Stimulated activated memory B cell treated with anti-CD40 and anti-IgM and Interleukin-4, amounts not matched to agents 10 μg/mL and 1 μg/mL and 100 μg/mL, for 72 hours (primary cell): ENCODE data around the gene SLC23A3.
"Not testable (repeated sequence)": the region's sequence is repeated elsewhere in the genome, so short reads cannot be mapped to it uniquely, and the experiment has no call there.

Source experiments
- ATAC-seq: fragments of 150-1000 bp; cut with Tn5 transposase; 2 replicates; pipeline ENCODE4 v1.10.0; 2021
- H3K27ac Mint-ChIP-seq: one replicate; pipeline ENCODE4 v1.8.0; 2022; ENCODE audit warnings: mild to moderate bottlenecking, mixed read lengths
- H3K27me3 Mint-ChIP-seq: one replicate; pipeline ENCODE4 v1.8.0; 2022; ENCODE audit warnings: mixed read lengths
- H3K36me3 Mint-ChIP-seq: one replicate; pipeline ENCODE4 v1.8.0; 2022; ENCODE audit warnings: mixed read lengths
- H3K4me1 Mint-ChIP-seq: one replicate; pipeline ENCODE4 v1.8.0; 2022; ENCODE audit warnings: mixed read lengths
- H3K4me3 Mint-ChIP-seq: one replicate; pipeline ENCODE4 v1.8.0; 2022; ENCODE audit warnings: mild to moderate bottlenecking, moderate library complexity, mixed read lengths
- H3K9me3 Mint-ChIP-seq: one replicate; pipeline ENCODE4 v1.8.0; 2022; ENCODE audit warnings: mixed read lengths

The SLC23A3 gene

DNA sequence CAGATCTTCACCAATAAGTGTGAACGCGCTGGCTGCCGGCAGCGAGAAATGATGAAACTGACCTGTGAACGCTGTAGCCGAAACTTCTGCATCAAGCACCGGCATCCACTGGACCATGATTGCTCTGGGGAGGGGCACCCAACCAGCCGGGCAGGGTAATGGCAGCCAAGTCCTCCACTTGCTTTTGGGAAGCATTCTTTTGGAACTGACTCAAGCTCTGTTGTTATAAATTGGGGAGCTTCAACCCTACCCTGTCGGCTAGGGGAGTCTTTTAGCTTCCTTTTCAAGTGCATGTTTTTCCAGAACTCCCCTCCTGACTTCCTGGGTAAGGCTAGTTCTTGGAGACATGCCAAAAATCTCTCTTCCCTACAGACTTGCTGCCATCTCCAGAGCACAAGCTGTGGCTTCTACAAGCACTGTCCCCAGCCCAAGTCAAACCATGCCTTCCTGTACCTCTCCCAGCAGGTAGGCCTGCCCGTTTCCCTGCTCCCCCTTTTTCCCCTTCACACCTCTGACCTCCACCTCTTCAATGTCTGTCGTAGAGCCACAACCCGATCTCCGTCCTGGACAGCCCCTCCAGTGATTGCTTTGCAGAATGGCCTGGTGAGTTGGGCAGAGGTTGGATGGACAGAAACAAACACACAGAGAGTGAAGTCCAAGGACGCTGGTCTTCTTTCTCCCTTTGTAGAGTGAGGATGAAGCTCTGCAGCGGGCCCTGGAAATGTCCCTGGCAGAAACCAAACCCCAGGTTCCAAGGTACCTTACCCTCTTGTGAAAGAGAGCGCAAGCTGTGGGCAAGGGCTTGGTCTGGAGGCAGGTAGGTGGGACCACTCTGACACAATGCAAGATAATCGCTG is 38.3 kb upstream of the SLC23A3 start:
- H3K27ac Mint-ChIP-seq, result peak overlapping the region; percentile 41
- ATAC-seq, result no peak
- no peaks in the 10 kb centered on the region for H3K27me3 Mint-ChIP-seq
- H3K4me1 Mint-ChIP-seq, result peaks cover 14% of the 10 kb centered on the region
- no peaks in the 10 kb centered on the region for H3K9me3 Mint-ChIP-seq
- H3K36me3 Mint-ChIP-seq, result peaks cover 15% of the 10 kb centered on the region
- H3K4me3 Mint-ChIP-seq, result peak overlapping the region; percentile 55

DNA sequence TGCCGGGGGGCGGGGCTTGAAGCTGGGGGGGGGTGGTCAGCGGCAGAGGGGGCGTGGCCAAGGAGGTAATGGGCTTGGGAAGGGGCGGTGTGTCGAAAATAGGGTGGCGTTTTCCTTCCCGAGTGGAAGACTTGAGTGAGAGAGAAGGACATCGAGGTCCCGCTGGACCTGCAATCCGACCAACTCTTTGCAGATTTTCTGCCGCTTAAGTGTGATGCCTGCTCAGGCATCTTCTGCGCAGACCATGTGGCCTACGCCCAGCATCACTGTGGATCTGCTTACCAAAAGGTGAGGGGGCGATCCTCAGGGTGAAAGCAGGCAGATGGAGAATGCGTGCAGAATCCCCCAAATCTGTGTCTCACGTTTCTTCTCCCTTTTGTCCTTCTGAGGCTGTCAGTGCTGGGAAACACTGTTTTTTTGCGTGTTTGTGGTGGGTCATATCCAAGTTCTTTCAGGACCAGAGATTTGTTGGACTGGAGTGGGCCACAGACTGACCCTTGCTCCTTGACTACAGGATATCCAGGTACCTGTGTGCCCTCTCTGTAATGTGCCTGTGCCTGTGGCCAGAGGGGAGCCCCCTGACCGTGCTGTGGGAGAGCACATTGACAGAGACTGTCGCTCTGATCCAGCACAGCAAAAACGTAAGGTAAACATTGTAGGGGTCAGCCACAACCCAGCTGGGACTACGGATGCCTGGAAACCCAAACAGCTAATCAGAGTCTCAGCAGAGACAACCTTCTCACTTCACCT is 37.5 kb upstream of the SLC23A3 start:
- no peaks in the 10 kb centered on the region for H3K9me3 Mint-ChIP-seq
- peak overlapping the region; percentile 80 for H3K4me3 Mint-ChIP-seq
- peaks cover 14% of the 10 kb centered on the region for H3K4me1 Mint-ChIP-seq
- peak overlapping the region; percentile 81 for H3K27ac Mint-ChIP-seq
- peaks cover 13% of the 10 kb centered on the region for H3K36me3 Mint-ChIP-seq
- no peaks in the 10 kb centered on the region for H3K27me3 Mint-ChIP-seq
- ATAC-seq, result no peak

DNA sequence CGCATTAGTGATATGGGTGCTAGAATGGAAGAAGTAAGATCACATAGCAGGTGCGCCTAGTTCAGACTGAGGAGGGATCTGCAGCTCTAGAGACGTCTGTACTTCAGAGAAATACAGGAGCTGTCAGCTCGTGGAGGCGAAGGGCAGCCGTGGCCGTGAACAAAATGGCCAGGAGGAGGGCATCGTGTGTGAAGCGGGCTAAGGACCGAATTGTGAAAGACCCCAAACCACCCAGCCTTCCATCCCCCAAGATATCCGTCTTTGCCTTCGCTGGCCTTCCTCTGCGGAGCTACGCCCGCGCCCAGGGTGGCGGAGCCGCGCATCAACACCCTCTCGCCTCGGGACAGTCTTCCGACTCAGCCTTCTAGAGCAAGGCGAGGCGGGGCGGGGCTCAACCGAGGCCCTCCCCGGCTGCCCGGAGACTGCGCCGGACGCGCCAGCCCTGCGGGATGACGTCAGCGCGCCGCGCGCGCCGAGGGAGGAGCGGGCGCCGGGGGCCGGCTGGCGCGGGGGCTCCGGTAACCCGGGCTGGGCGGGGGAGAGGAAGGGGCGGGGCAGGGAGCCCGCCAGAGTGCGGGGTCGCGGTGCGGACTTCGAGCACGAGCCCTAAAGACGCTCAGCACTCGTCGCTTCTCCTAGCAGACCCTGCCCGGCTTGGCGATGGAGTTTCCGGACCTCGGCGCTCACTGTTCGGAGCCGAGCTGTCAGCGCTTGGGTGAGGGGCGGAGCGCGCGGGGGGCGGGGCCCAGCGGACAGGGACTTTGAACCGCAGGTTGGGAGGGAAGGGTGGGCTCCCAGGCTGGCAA is 36.7 kb upstream of the SLC23A3 start, which contains the start of gene ZFAND2B:
Gene ZFAND2B, plus strand, starts transcription at position 455 of the 806 bp plus-strand sequence. Its CDS starts 206 bp downstream, at position 661.
- Mint-ChIP-seq H3K9me3 (no peaks in the 10 kb centered on the region), H3K4me3 (peak within 1 kb of the TSS; percentile 80), H3K27ac (peak within 1 kb of the TSS; percentile 81), H3K4me1 (peaks cover 14% of the 10 kb centered on the region), H3K36me3 (peaks cover 13% of the 10 kb centered on the region), H3K27me3 (no peaks in the 10 kb centered on the region)
- ATAC-seq, result peak; percentile 99

DNA sequence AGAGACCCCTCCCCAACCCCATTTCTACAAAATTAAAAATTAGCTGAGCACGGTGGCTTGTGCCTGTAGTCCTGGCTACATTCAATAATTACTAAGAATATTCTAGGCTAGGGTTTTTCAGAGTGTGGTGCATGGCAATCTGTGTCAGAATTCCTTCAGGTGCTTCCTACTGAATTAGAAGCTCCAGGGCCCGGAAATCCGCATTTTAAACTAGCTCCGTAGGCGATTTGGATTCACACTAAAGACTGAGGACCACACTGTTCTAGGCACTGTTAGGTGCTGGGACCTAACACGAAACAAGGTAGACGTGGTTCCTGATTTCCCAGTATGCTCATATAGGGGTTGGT is 36.1 kb upstream of the SLC23A3 start:
- H3K4me3 Mint-ChIP-seq, result peak overlapping the region; percentile 80
- peaks cover 14% of the 10 kb centered on the region for H3K4me1 Mint-ChIP-seq
- H3K27me3 Mint-ChIP-seq, result no peaks in the 10 kb centered on the region
- peak overlapping the region; percentile 81 for H3K27ac Mint-ChIP-seq
- peaks cover 13% of the 10 kb centered on the region for H3K36me3 Mint-ChIP-seq
- no peaks in the 10 kb centered on the region for H3K9me3 Mint-ChIP-seq
- no peak for ATAC-seq

DNA sequence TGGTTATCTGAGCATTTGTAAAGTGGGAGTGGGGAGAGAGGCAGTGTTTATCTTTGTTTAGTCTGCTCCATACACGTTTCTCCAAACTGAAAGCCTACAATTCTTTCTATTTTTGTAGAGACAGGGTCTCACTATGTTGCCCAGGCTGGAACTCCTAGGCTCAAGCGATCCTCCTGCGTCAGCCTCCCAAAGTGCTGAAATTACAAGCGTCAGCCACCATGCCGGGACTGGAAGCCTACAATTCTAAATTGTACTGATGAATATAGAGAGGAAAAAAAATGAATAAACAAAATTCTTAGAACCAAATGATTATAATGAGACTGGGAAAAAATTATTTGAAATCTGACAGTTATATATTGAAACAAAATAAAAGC is 35.3 kb upstream of the SLC23A3 start:
- H3K27me3 Mint-ChIP-seq, result no peaks in the 10 kb centered on the region
- peak overlapping the region; percentile 81 for H3K27ac Mint-ChIP-seq
- no peak for ATAC-seq
- H3K36me3 Mint-ChIP-seq, result peaks cover 10% of the 10 kb centered on the region
- H3K9me3 Mint-ChIP-seq, result no peaks in the 10 kb centered on the region
- peaks cover 14% of the 10 kb centered on the region for H3K4me1 Mint-ChIP-seq
- H3K4me3 Mint-ChIP-seq, result peak overlapping the region; percentile 36

DNA sequence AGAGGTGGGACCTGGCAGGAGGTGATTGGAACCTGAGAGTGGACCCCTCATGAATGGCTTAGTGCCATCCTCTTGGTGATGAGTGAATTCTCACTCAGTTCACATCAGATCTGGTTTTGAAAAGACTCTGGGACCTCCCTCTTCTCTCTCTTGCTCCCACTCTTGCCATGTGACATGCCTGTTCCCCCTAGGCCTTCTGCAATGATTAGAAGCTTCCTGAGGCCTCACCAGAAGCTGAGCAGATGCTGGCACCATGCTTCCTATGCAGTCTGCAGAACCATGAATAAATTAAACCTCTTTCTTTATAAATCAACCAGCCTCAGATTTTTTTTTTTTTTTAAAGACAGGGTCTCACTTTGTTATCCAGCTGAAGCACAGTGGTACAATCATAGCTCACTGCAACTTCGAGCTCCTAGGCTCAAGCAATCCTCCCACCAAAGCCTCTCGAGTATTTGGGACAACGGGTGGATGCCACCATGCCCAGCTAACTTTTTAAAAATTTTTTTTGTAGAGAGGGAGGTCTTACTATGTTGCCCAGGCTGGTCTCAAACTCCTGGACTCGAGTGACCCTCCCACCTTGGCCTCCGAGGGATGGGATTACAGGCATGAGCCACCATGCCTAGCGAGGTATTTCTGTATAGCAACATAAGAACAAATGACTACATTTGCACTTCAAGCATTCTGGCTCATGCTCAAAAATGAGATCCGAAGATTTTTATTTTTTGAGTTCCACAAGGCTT is 34.8 kb upstream of the SLC23A3 start:
- Mint-ChIP-seq H3K27ac (no peak overlapping the region), H3K4me1 (peaks cover 14% of the 10 kb centered on the region), H3K4me3 (no peak overlapping the region), H3K27me3 (peaks cover 3% of the 10 kb centered on the region), H3K9me3 (no peaks in the 10 kb centered on the region), H3K36me3 (peaks cover 6% of the 10 kb centered on the region)
- ATAC-seq, result no peak

DNA sequence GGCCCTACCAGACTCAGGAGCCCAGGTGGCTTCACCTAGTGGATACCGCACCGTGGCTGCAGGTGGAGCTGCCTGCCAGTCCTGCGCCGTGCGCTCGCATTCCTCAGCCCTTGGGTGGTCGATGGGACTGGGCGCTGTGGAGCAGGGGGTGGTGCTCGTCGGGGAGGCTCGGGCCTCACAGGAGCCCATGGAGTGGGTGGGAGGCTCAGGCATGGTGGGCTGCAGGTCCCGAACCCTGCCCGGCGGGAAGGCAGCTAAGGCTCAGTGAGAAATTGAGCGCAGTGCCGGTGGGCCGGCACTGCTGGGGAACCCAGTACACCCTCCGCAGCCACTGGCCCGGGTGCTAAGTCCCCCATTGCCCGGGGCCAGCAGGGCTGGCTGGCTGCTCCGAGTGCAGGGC is 31.5 kb upstream of the SLC23A3 start:
- not testable (repeated sequence) for H3K9me3 Mint-ChIP-seq, ATAC-seq, H3K27ac Mint-ChIP-seq, H3K36me3 Mint-ChIP-seq, H3K4me3 Mint-ChIP-seq, H3K4me1 Mint-ChIP-seq
- peaks cover 13% of the 10 kb centered on the region for H3K27me3 Mint-ChIP-seq

DNA sequence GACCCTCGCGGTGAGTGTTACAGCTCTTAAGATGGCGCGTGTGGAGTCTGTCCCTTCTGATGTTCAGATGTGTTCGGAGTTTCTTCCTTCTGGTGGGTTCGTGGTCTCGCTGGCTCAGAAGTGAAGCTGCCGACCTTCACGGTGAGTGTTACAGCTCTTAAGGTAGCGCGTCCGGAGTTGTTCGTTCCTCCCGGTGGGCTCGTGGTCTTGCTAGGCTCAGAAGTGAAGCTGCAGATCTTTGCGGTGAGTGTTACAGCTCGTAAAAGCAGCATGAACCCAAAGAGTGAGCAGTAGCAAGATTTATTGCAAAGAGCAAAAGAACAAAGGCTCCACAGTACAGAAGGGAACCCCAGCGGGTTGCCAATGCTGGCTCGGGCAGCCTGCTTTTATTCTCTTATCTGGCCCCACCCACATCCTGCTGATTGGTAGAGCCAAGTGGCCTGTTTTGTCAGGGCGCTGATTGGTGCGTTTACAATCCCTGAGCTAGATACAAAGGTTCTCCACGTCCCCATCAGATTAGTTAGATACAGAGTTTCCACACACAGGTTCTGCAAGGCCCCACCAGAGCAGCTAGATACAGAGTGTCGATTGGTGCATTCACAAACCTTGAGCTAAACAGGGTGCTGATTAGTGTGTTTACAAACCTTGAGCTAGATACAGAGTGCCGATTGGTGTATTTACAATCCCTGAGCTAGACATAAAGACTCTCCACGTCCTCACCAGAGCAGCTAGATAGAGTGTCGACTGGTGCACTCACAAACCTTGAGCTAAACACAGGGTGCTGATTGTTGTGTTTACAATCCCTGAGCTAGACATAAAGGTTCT is 30.9 kb upstream of the SLC23A3 start:
- not testable (repeated sequence) for H3K36me3 Mint-ChIP-seq, ATAC-seq, H3K27ac Mint-ChIP-seq, H3K9me3 Mint-ChIP-seq, H3K4me3 Mint-ChIP-seq, H3K4me1 Mint-ChIP-seq
- peaks cover 13% of the 10 kb centered on the region for H3K27me3 Mint-ChIP-seq

DNA sequence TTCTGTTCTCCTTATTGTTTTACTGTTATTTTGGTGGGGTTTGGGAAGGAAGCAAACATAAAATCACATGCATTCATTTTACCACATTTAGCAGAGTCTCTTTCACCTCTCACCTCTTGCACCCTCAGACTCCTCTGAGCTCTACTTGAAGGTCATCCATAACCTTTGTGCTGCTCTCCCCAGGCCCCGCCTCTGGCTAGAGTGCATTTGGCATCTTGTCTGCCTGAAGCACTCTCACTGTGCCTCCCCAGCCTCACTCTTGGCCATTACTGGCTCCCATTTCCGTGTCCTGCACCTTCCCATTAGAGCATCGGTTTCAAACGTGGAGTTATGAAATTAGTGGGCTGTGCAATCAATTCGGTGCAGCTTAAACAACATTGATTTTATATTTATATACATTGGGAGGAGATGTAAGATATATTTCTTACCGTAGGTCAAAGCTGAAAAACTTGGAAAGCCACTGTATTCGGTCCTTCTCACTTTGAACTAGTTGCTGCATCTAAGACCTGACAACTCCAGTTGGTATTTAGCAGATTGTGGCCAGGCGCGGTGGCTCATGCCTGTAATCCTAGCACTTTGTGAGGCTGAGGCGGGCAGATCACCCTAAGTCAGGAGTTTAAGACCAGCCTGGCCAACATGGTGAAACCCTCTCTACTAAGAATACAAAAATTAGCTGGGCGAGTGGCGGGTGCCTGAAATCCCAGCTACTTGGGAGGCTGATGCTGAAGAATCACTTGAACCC is 29.8 kb upstream of the SLC23A3 start:
- H3K27ac Mint-ChIP-seq, result no peak overlapping the region
- H3K4me3 Mint-ChIP-seq, result no peak overlapping the region
- no peaks in the 10 kb centered on the region for H3K9me3 Mint-ChIP-seq
- H3K4me1 Mint-ChIP-seq, result no peaks in the 10 kb centered on the region
- H3K36me3 Mint-ChIP-seq, result no peaks in the 10 kb centered on the region
- peaks cover 13% of the 10 kb centered on the region for H3K27me3 Mint-ChIP-seq
- no peak for ATAC-seq

DNA sequence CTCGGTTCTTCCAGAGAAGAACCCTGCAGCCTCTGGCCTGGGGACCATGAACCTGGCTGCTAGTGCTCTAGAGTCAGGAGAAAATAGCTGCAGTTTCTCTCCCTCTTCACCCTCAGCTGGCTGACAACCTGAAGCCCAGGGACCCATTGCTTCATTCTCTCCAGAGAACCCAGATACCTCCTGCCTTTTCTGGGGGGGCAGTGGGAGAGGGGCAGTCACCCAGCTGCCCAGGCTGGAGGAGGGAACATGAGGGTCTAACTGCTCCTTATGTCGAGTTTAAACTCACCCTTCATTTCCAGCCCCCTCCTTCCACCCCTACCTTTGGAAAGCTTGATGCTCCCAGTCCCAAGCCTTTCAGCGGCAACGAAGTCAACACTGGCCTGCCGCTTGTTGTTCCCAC is 29.1 kb upstream of the SLC23A3 start:
- H3K4me1 Mint-ChIP-seq, result no peaks in the 10 kb centered on the region
- no peaks in the 10 kb centered on the region for H3K9me3 Mint-ChIP-seq
- H3K27me3 Mint-ChIP-seq, result peaks cover 13% of the 10 kb centered on the region
- no peaks in the 10 kb centered on the region for H3K36me3 Mint-ChIP-seq
- no peak for ATAC-seq
- H3K27ac Mint-ChIP-seq, result no peak overlapping the region
- H3K4me3 Mint-ChIP-seq, result no peak overlapping the region

DNA sequence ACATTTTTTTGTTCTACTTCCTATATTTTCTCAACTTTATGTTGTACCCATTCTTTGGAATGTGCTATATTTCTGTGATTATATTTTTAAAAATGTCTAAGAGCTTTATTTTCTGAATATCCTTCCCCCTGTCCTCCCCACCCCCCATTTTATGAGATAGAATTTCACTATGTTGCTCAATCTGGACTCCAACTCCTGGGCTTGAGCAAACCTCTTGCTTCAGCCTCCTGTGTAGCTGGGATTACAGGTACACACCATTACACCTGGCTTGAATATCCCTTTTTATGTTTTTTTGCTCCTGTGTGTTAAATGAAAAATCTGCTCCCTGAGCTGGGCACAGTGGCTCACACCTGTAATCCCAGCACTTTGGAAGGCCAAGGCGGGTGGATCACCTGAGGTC is 27.6 kb upstream of the SLC23A3 start:
- H3K27ac Mint-ChIP-seq, result no peak overlapping the region
- H3K27me3 Mint-ChIP-seq, result peaks cover 13% of the 10 kb centered on the region
- no peaks in the 10 kb centered on the region for H3K9me3 Mint-ChIP-seq
- no peak for ATAC-seq
- H3K4me1 Mint-ChIP-seq, result no peaks in the 10 kb centered on the region
- no peak overlapping the region for H3K4me3 Mint-ChIP-seq
- H3K36me3 Mint-ChIP-seq, result no peaks in the 10 kb centered on the region

DNA sequence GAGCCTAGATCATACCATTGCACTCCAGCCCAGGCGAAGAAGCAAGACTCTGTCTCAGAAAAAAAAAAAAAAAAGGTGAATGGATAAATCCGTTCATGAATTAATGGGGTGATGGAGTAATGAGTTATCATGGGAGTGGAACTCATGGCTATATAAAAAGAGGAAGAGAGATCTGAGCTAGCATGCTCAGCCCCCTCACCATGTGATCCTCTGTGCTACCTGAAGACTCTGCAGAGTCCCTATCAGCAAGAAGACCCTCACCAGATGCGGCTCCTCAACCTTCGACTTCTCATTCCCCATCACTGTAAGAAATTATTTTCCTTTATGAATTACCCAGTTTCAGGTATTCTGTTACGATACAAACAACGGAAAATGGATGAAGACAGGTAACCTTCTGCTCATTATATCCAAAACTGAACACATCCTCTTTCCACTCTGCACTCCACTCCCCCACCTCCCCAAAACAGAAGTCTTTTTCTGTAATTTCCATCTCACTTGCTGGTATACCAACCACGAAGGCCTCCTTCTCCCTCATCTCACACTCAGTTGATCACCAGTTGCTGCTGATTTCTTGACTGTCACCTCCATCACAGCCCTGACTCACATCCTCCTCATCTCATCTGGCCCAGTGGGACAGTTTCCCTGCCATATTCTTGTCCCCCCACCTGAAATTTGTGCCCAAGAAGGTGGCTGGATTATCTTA is 17.1 kb upstream of the SLC23A3 start:
- peak overlapping the region; percentile 84 for H3K27ac Mint-ChIP-seq
- ATAC-seq, result peak; percentile 95
- H3K36me3 Mint-ChIP-seq, result peaks cover 27% of the 10 kb centered on the region
- peak overlapping the region; percentile 1 for H3K4me3 Mint-ChIP-seq
- no peaks in the 10 kb centered on the region for H3K27me3 Mint-ChIP-seq
- peaks cover 29% of the 10 kb centered on the region for H3K4me1 Mint-ChIP-seq
- no peaks in the 10 kb centered on the region for H3K9me3 Mint-ChIP-seq

DNA sequence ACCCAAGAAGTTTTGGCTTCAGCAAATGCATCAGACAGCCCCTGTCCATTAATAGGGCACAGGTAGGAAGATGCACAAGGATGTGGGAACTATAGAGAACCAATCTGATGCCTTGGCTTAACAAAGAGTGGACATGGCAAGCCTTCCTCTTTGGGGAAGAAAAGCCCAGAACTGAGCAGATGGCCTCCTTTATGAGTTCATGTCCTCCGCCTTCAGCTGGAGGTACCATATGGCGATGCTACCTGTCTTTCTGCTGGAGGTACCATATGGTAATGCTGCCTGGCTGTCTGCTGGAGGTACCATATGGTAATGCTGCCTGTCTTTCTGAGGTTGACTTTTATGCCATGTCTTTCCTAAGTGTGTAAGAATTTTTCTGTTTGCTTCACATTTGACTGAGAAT is 14.3 kb upstream of the SLC23A3 start:
- H3K27me3 Mint-ChIP-seq, result no peaks in the 10 kb centered on the region
- H3K4me1 Mint-ChIP-seq, result peaks cover 52% of the 10 kb centered on the region
- no peak for ATAC-seq
- peaks cover 44% of the 10 kb centered on the region for H3K36me3 Mint-ChIP-seq
- H3K9me3 Mint-ChIP-seq, result no peaks in the 10 kb centered on the region
- no peak overlapping the region for H3K4me3 Mint-ChIP-seq
- H3K27ac Mint-ChIP-seq, result peak overlapping the region; percentile 36
